Transverse colon (tissue), 4 donors: ENCODE data around the gene MN1.

Experiments
- POLR2A ChIP-seq: fragments of 450-650 bp; IDR thresholded peaks from one replicate; pipeline ENCODE4 v1.6.1; 2016; ENCODE audit warnings: antibody characterized with exemption, mild to moderate bottlenecking, moderate library complexity
- POLR2AphosphoS5 ChIP-seq, 3 donors: sonication (generic); formaldehyde crosslinking; IDR thresholded peaks; one replicate each; pipeline ENCODE4 v1.6.1; 2016; ENCODE audit warnings: antibody characterized with exemption in 3 of 3
- TF ChIP-seq, protein P1 (sequence below), 5 experiments: fragments of 200-600 bp in 3 of 5; fragments of 450-650 bp in 2 of 5; sonication (generic) in 3 of 5; IDR thresholded peaks; 1 replicate in 2 of 5; 2 replicates in 3 of 5; pipeline ENCODE4 v1.5.1; 2016 to 2017; ENCODE audit warnings: antibody characterized with exemption in 5 of 5, inconsistent platforms in 3 of 5, mild to moderate bottlenecking in 2 of 5, moderate library complexity in 1 of 5

DNA sequence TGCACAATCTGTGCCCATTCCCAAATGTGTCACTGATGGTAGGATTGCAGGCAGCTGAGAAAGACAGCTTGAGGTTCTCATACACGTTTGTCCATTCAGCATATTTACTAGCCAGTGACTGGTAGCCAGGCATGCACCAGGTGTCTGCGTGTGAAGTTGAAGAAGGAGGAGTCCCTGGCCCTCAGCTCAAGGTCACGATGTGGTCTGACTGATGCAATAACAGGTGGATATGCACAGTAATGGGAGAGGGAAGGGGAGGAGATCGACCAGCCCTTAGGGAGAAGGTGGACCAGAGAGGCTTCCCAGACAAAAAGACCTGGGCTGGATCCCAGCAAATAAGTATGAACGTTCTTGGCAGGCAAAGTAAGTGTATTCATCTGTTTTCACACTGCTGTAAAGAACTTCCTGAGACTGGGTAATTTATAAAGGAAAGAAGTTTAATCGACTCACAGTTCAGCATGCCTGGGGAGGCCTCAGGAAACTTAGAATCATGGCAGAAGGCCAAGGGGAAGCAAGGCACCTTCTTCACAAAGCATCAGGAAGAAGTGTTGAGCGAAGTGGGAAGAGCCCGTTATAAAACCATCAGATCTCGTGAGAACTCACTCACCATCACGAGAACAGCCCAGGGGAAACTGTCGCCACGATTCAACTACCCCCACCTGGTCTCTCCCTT, 96.0 kb downstream of the MN1 start:
- TF ChIP-seq, protein P1, sequence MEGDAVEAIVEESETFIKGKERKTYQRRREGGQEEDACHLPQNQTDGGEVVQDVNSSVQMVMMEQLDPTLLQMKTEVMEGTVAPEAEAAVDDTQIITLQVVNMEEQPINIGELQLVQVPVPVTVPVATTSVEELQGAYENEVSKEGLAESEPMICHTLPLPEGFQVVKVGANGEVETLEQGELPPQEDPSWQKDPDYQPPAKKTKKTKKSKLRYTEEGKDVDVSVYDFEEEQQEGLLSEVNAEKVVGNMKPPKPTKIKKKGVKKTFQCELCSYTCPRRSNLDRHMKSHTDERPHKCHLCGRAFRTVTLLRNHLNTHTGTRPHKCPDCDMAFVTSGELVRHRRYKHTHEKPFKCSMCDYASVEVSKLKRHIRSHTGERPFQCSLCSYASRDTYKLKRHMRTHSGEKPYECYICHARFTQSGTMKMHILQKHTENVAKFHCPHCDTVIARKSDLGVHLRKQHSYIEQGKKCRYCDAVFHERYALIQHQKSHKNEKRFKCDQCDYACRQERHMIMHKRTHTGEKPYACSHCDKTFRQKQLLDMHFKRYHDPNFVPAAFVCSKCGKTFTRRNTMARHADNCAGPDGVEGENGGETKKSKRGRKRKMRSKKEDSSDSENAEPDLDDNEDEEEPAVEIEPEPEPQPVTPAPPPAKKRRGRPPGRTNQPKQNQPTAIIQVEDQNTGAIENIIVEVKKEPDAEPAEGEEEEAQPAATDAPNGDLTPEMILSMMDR (IDR thresholded peaks at IDR 0.05), result no peak
- TF ChIP-seq POLR2A (no peak), POLR2AphosphoS5 (IDR thresholded peaks at IDR 0.05) (no peak)
